ENCODE results near the gene PLIN1.

The PLIN1 gene

DNA sequence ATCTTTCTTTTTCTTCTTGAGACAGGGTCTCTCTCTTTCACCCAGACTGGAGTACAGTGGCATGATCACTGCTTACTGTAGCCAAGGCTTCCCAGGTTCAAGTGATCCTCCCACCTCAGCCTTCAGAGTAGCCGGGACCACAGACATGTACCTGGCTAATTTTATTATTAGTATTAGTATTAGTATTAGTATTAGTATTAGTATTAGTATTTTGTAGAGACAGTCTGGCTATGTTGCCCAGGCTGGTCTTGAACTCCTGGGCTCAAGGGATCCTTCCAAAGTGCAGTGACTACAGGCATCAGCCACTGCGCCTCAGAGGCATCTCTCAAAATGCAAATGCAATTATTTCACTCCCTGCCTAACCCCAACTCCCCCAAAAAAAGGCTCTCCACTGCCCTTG, 25.6 kb downstream of the PLIN1 start:
- H3K36me3 ChIP-seq (ENCODE audit: insufficient read depth, low read length), result no peaks in the 10 kb centered on the region; the same call in 1 of the 2 replicates
- H2AFZ ChIP-seq (ENCODE audit: low read length, unreplicated experiment), result no peak overlapping the region
- peaks cover 17% of the 10 kb centered on the region for H3K4me1 ChIP-seq (ENCODE audit: control insufficient read depth, insufficient read depth, low read length, unreplicated experiment)
- H3K79me2 ChIP-seq (ENCODE audit: control insufficient read depth, insufficient read depth, low read length, unreplicated experiment), result peaks cover 28% of the 10 kb centered on the region
- no peaks in the 10 kb centered on the region for H3K27me3 ChIP-seq (ENCODE audit: insufficient read depth, low read length)
- H3K4me3 ChIP-seq (ENCODE audit: low read depth, low read length), result peak overlapping the region; percentile 93
- no peak overlapping the region for H3K27ac ChIP-seq (ENCODE audit: low read depth, low read length)

DNA sequence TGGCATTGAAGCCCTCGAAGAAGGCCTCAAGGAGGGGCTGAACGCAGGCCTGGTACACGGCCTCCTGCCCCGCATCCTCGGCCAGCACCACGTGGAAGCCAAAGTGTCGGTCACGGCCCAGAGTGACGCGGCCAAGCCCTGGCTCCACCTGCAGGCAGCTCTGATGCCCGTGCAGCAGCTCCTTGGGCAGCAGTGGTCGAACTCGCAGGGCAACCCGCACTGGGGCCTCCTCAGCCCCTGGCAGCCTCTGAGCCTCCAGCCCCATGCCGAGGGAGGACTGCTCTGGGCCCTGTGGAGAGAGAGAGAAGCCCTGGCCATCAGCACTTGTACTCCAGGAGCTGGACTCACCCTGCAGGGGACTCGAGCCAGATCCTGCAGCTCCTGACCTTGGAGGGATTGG, 26.5 kb downstream of the PLIN1 start:
- Histone ChIP-seq H3K27me3 (ENCODE audit: insufficient read depth, low read length) (no peaks in the 10 kb centered on the region), H3K4me1 (ENCODE audit: control insufficient read depth, insufficient read depth, low read length, unreplicated experiment) (peaks cover 17% of the 10 kb centered on the region), H3K79me2 (ENCODE audit: control insufficient read depth, insufficient read depth, low read length, unreplicated experiment) (peaks cover 28% of the 10 kb centered on the region), H3K4me3 (ENCODE audit: low read depth, low read length) (no peak overlapping the region), H2AFZ (ENCODE audit: low read length, unreplicated experiment) (no peak overlapping the region), H3K27ac (ENCODE audit: low read depth, low read length) (no peak overlapping the region), H3K36me3 (ENCODE audit: insufficient read depth, low read length) (no peaks in the 10 kb centered on the region; the same call in 1 of the 2 replicates)

GRCh38 chr15:89652131-89652530, 27.0 kb downstream of the PLIN1 start:
- Histone ChIP-seq H3K27me3 (ENCODE audit: insufficient read depth, low read length) (no peaks in the 10 kb centered on the region), H3K79me2 (ENCODE audit: control insufficient read depth, insufficient read depth, low read length, unreplicated experiment) (peaks cover 28% of the 10 kb centered on the region), H3K27ac (ENCODE audit: low read depth, low read length) (no peak overlapping the region), H3K4me3 (ENCODE audit: low read depth, low read length) (no peak overlapping the region), H2AFZ (ENCODE audit: low read length, unreplicated experiment) (no peak overlapping the region), H3K4me1 (ENCODE audit: control insufficient read depth, insufficient read depth, low read length, unreplicated experiment) (peaks cover 17% of the 10 kb centered on the region), H3K36me3 (ENCODE audit: insufficient read depth, low read length) (no peaks in the 10 kb centered on the region; the same call in 1 of the 2 replicates)

DNA sequence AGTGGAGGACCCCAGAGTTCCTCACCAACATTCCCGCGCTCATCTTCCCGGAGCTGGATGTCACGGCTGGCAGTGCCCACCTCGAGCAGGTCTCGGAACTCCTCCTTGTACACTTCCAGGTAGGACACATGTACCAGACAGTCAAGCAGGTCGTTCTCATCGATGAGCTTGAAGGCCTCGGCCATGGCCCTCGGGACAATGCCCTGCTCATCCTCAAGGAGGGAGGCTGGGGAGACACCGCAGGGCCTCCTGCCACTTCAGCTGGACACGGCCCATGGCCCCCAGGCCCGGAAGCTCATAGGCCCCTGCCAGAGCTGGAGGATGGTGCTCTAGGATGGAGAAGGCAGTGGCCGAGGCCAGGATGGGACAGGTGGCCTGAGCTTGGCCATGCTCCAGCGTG, 29.5 kb downstream of the PLIN1 start:
- Histone ChIP-seq H2AFZ (ENCODE audit: low read length, unreplicated experiment) (no peak overlapping the region), H3K27ac (ENCODE audit: low read depth, low read length) (no peak overlapping the region), H3K4me1 (ENCODE audit: control insufficient read depth, insufficient read depth, low read length, unreplicated experiment) (peaks cover 3% of the 10 kb centered on the region), H3K79me2 (ENCODE audit: control insufficient read depth, insufficient read depth, low read length, unreplicated experiment) (peaks cover 28% of the 10 kb centered on the region), H3K36me3 (ENCODE audit: insufficient read depth, low read length) (no peaks in the 10 kb centered on the region; the same call in 1 of the 2 replicates), H3K27me3 (ENCODE audit: insufficient read depth, low read length) (no peaks in the 10 kb centered on the region), H3K4me3 (ENCODE audit: low read depth, low read length) (no peak overlapping the region)

DNA sequence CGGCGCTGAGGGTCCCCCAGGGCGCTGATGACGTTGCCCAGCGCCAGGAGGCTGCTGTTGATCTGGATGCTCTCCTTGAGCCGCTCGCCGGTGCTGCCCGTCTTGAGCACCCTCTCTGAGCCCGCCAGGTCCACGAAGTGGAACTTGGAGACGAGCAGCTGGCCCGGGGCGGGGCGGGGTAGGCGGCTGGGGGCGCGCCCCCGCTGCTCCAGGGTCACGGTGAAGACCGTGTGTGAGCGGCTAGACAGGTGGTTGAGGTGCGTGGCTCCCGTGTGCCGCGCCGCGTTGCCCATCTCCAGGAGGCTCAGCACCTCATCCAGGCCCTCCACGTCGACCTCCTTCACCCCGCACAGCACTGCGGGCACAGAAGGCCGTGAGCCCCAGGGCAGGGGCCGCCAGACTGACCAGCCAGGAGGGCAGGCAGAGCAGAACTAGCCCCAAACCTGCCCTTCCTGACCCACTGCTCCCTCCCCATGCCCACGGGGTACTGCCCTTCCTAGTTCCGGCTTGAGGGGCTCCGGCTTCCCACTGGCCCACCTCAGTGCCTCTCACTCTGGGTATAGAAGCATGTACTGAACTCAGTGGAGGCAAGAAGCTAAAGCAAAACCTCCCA, 30.0 kb downstream of the PLIN1 start:
- H3K79me2 ChIP-seq (ENCODE audit: control insufficient read depth, insufficient read depth, low read length, unreplicated experiment), result peaks cover 22% of the 10 kb centered on the region
- no peak overlapping the region for H3K27ac ChIP-seq (ENCODE audit: low read depth, low read length)
- H2AFZ ChIP-seq (ENCODE audit: low read length, unreplicated experiment), result no peak overlapping the region
- H3K36me3 ChIP-seq (ENCODE audit: insufficient read depth, low read length), result no peaks in the 10 kb centered on the region; the same call in 1 of the 2 replicates
- peaks cover 3% of the 10 kb centered on the region for H3K4me1 ChIP-seq (ENCODE audit: control insufficient read depth, insufficient read depth, low read length, unreplicated experiment)
- H3K4me3 ChIP-seq (ENCODE audit: low read depth, low read length), result no peak overlapping the region
- H3K27me3 ChIP-seq (ENCODE audit: insufficient read depth, low read length), result no peaks in the 10 kb centered on the region

DNA sequence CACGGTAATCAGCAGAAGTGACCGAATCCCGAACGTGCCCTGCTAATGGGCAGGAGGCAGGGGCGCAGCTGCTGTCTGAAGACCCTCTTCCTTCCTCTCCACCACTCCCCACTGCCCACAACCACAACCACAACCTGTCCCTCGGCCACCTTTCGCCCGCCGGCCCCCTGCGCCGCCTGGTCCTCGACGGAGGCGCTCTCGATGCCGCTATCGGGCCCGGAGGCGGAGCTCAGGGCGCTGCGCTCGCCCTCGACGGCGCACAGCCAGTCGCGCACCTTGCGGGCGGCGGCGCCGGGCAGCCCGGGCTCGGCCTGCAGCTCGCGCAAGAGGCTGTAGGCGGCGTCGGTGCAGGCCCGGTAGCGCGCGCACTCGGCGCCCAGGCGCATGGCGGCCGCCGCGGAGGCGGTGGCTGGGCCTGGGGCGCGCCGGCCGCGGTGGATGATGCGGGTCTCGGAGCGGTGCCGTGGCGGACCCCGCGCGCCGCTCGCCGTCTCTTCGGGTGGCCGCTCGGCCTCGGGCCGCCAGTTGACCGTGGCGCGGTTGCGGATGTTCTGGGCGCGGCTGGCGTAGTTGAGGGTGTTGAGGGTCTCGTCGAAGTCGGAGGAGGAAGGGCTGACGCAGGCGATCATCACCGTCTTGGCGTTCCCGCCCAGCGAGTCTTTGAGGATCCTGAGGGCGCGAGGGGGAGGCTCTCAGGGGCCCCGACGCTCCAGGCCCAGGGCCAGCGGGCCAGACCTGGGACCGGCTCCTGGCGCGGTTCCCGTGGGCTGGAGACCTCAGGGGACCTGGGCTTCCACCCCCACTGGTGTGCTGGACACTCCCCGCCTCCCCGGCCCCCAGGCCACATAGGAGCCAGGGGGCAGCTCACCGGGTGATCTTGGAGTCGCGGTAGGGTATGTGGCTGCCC, 30.8 kb downstream of the PLIN1 start:
- Histone ChIP-seq H2AFZ (ENCODE audit: low read length, unreplicated experiment) (no peak overlapping the region), H3K79me2 (ENCODE audit: control insufficient read depth, insufficient read depth, low read length, unreplicated experiment) (peaks cover 19% of the 10 kb centered on the region), H3K36me3 (ENCODE audit: insufficient read depth, low read length) (no peaks in the 10 kb centered on the region; the same call in 1 of the 2 replicates), H3K4me1 (ENCODE audit: control insufficient read depth, insufficient read depth, low read length, unreplicated experiment) (peaks cover 2% of the 10 kb centered on the region), H3K27me3 (ENCODE audit: insufficient read depth, low read length) (no peaks in the 10 kb centered on the region), H3K4me3 (ENCODE audit: low read depth, low read length) (no peak overlapping the region), H3K27ac (ENCODE audit: low read depth, low read length) (no peak overlapping the region)

DNA sequence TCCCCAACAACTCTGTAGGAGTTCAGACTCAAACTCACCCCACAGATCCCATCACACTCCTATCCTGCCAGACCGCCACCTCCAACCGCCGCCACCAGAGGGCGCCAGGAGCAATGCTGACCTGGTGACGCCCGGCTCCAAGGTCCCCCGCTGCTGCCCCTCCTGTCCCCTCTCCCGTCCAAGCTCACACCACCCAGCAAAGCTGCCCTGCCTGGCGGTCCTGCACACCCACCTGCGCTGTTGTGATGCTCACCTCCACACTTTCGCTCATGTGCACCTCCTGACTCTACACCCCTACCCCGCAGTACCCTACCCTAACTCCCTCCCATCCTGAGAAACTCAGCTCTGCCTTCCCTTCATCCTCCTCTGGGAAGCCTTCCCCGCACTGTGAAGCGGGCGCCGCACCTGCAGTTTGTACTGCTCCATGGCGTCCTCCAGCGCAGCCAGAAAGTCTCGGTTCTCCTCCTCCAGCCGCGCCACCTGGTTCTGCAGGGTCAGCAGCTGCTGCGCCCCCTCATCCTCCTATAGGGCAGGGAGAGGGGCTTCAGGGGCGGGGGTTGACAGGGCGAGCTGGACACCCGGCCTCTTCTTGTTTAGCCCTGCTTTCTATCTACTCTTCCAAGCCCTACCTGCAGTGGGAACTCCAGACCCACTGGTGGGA, 31.8 kb downstream of the PLIN1 start:
- H2AFZ ChIP-seq (ENCODE audit: low read length, unreplicated experiment), result no peak overlapping the region
- H3K27me3 ChIP-seq (ENCODE audit: insufficient read depth, low read length), result no peaks in the 10 kb centered on the region
- H3K4me1 ChIP-seq (ENCODE audit: control insufficient read depth, insufficient read depth, low read length, unreplicated experiment), result no peaks in the 10 kb centered on the region
- H3K27ac ChIP-seq (ENCODE audit: low read depth, low read length), result no peak overlapping the region
- peaks cover 8% of the 10 kb centered on the region for H3K79me2 ChIP-seq (ENCODE audit: control insufficient read depth, insufficient read depth, low read length, unreplicated experiment)
- no peak overlapping the region for H3K4me3 ChIP-seq (ENCODE audit: low read depth, low read length)
- H3K36me3 ChIP-seq (ENCODE audit: insufficient read depth, low read length), result peaks cover 4% of the 10 kb centered on the region; the same call in 1 of the 2 replicates

- H3K36me3 ChIP-seq (ENCODE audit: insufficient read depth, low read length), result peaks cover 9% of the 10 kb centered on the region; the same call in 1 of the 2 replicates
These were observed 32.6 kb downstream of the PLIN1 start for GRCh38 chr15:89646416-89647141.

DNA sequence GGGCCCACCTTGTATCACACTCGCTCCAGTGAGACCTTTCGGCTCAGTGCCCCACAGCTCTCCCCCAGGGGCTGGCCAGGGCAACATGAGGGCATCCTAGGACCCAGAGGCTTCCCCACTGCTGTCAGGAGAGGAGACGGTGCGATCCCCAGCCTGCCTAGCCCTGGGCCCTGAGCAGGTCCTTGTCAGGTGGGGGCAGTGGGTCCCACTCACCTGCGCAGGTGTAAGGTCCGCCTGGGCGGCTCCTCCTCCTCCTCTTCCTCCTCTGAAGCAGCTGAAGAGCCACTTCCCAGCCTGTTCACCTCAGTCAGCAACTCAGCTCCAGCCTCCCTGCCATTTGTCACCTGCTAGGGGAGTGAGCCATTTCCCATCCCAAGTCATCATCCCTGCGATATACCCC, 33.5 kb downstream of the PLIN1 start:
- no peaks in the 10 kb centered on the region for H3K4me1 ChIP-seq (ENCODE audit: control insufficient read depth, insufficient read depth, low read length, unreplicated experiment)
- H3K4me3 ChIP-seq (ENCODE audit: low read depth, low read length), result no peak overlapping the region
- H3K27ac ChIP-seq (ENCODE audit: low read depth, low read length), result no peak overlapping the region
- no peaks in the 10 kb centered on the region for H3K79me2 ChIP-seq (ENCODE audit: control insufficient read depth, insufficient read depth, low read length, unreplicated experiment)
- no peak overlapping the region for H2AFZ ChIP-seq (ENCODE audit: low read length, unreplicated experiment)
- peaks cover 14% of the 10 kb centered on the region; the same call in 1 of the 2 replicates for H3K36me3 ChIP-seq (ENCODE audit: insufficient read depth, low read length)
- H3K27me3 ChIP-seq (ENCODE audit: insufficient read depth, low read length), result no peaks in the 10 kb centered on the region

More at GRCh38 chr15:89646416-89647141, 32.6 kb downstream of the PLIN1 start:
- H3K27me3 ChIP-seq (ENCODE audit: insufficient read depth, low read length), result no peaks in the 10 kb centered on the region
- no peaks in the 10 kb centered on the region for H3K4me1 ChIP-seq (ENCODE audit: control insufficient read depth, insufficient read depth, low read length, unreplicated experiment)
- no peak overlapping the region for H3K27ac ChIP-seq (ENCODE audit: low read depth, low read length)
- no peak overlapping the region for H3K4me3 ChIP-seq (ENCODE audit: low read depth, low read length)
- no peak overlapping the region for H2AFZ ChIP-seq (ENCODE audit: low read length, unreplicated experiment)
- H3K79me2 ChIP-seq (ENCODE audit: control insufficient read depth, insufficient read depth, low read length, unreplicated experiment), result peaks cover 1% of the 10 kb centered on the region

GRCh38 chr15:89642106-89642505, 37.1 kb downstream of the PLIN1 start:
- no peak overlapping the region for H3K4me3 ChIP-seq (ENCODE audit: low read depth, low read length)
- no peak overlapping the region for H3K27ac ChIP-seq (ENCODE audit: low read depth, low read length)
- no peaks in the 10 kb centered on the region for H3K4me1 ChIP-seq (ENCODE audit: control insufficient read depth, insufficient read depth, low read length, unreplicated experiment)
- H2AFZ ChIP-seq (ENCODE audit: low read length, unreplicated experiment), result no peak overlapping the region
- H3K27me3 ChIP-seq (ENCODE audit: insufficient read depth, low read length), result no peaks in the 10 kb centered on the region
- no peaks in the 10 kb centered on the region for H3K79me2 ChIP-seq (ENCODE audit: control insufficient read depth, insufficient read depth, low read length, unreplicated experiment)
- H3K36me3 ChIP-seq (ENCODE audit: insufficient read depth, low read length), result peaks cover 17% of the 10 kb centered on the region; the same call in 1 of the 2 replicates

Measured in ACC112 (cell line).